HG02571 (cell line): ENCODE data around the gene CRIM1.

Source experiments
- ATAC-seq: cut with Tn5 transposase; IDR thresholded peaks from one replicate; pipeline ENCODE4 v1.9.1; 2021; ENCODE audit warnings: mild to moderate bottlenecking, moderate library complexity; ENCODE audit not compliant: unreplicated experiment

The CRIM1 gene

GRCh38 chr2:36416370-36417165 lies 61.0 kb downstream of the CRIM1 start:
- ATAC-seq = no peak

- ATAC-seq = no peak
These were observed 65.1 kb downstream of the CRIM1 start for GRCh38 chr2:36420569-36421181.

DNA sequence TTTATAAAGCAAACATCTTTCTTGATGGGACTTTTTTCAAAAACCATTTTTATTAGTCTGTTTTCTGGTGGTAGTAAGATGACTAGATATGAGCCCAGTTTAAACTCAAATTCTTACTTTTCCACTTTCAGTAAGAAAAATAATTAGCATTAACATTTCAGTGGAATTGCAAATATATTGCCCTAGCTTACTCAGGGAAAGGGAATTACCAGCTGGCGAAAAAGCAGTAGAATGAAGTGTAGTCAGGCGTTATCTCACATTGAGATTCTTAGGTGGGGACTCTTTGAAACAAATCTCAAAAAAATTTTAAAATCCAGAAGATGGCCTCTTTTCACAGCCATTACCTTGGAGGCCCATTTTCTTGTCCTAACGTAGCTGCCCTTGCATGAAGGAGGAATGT lies 65.8 kb downstream of the CRIM1 start:
- no peak for ATAC-seq

DNA sequence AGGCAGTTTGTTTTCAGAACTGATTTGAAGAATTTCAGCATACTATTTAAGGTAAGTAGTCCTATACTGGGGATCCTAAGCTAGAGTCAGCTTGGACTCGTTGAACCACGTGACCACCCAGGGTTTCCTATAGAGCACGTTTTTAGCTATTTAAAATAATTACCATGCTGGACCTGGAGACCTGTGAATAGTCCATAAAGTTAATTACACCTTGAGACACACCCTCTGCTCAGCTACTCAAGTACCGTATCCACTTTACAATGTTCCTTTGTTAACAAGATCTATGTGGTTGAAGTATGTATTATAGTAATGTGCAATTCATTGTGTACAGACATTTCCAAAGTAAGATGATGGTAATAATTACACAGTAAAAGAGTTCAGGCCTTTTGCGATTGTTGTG lies 67.6 kb downstream of the CRIM1 start:
- ATAC-seq = no peak

- no peak for ATAC-seq
These were observed 68.1 kb downstream of the CRIM1 start for GRCh38 chr2:36423619-36424120.

DNA sequence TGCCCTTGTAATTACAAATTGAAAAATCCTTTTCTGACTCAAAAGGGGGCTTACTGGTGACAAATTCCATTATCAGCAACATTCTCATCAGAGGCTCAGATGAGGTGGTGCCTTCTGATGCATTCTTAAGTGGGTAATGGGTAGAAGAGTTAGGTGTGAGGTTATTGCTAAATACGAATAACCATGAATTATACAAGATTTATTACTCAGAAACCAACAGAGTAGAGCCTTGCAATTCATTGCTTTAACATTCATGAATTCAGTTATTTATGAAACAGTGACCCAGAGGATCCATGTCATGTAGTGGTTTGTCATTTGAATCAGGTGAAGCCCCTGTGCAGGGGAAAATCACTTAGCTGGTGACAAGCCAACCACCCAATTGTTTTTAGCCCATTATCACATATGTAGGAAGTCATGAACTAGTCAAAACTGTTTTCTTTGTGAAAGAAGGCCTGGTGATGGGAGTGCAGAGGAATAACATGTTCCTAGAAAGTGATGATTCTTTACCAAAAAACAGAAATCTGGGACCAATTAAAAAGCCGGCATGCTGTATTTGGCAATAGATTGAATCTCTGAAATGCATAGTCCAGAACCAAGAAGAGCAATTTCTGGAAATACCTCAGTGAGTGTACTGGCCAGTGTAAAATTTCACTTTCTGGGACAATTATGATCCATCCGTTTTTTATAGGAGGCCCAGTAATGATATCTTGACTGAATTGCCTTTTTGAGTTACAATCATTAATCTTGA lies 70.2 kb downstream of the CRIM1 start:
- ATAC-seq = no peak

DNA sequence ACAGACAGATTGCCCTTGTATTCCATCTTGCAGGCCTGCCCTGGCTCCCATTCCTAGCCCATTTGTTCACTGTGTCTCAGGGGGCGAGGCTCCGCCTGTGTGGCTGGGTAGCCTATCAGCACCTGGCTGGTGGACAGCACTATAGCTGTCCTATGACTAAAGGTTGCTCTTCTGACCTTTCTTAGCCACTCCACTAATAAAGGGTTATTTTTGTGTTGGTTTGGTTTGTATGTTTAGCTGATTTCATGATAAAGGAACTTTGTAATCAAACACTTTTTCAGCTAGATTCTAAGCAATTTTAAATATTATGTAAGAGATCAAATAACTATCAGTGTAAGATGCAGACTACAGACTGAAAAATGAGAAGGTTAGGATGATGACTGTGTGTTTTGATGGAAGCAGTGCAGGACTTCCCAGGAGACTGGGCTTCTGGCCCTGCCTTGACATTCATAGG lies 72.2 kb downstream of the CRIM1 start:
- no peak for ATAC-seq

DNA sequence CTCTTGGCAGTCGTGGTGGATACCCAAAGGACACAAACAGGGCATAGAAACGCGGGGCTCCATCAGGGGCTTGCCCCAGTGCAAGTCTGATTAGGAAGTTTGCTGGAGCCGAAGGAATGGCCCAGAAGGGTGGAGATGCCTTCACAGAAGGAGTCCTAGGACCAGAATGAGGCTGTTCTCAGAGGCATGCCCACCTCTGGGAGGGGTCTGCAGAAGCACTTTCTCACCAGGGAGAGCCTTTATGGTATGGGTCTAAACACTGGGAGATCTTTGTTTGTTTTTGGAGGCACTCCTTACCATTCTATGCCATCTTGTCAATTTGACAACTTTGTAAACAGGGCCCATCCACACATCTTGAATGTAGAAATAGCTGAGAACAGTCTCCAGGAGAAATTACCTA lies 75.0 kb downstream of the CRIM1 start:
- ATAC-seq = no peak

- no peak for ATAC-seq
These were observed 76.9 kb downstream of the CRIM1 start for GRCh38 chr2:36432479-36432878.

DNA sequence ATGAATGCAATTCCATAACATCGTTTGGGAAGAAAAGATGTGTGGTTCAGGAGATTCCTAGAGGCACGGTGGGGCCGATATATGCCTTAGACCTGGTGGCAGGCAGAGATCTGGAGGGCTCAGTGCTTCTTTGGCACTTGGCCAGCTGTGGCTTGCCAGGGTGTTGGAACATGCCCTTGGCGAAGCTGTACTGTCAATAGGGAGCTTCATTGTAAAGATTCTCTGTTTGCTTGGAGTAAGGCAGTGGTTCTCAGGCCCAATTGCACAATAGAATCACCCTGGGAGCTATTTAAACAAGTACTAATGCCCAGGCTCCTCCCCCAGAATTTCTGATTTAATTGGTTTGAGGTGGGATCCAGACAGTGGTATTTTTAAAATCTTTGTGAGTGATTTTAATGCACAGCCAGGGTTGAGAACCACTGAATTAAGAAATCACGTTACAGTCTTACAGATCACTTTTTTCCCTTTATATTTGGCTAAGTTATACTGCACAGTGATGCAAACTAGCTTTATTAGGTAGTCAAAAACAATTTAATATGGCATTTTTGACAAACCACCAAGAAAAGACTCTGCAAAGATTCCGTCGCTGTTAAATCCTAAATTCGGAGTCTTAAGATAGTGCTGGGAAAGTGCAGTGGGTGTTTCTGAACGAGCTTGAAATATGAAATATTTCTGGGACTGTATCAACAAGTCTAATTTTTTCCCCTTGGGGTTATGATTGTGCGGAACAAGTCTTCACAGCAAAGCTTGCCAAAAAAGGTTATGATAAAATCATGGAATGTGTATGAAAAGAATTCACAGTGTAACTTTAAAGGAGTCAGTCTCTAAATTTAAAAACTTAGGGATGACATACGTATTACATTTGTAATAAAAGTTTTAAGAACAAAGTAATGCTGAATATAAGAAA lies 78.0 kb downstream of the CRIM1 start:
- no peak for ATAC-seq

GRCh38 chr2:36438449-36438977 lies 82.9 kb downstream of the CRIM1 start:
- ATAC-seq = no peak

DNA sequence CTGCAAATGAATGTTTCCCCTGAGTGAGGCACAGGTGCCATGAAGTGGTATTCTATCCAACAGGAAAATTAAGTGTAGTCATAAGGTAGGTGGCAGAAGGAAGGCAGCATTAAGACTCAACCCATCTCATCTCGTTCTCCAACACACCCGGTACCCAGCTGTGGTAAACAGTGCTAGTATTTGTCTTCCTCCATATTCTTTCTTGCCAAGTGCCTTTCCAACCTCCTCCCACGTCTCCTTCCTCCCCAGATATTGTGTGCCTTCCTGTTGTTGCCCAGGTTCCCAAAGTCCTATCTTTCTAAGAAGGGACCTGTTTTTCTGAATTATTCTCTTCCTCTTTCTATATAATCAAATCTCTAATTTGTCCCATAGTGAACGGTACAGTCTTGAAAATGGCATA lies 83.5 kb downstream of the CRIM1 start:
- no peak for ATAC-seq

GRCh38 chr2:36441065-36441625 lies 85.6 kb downstream of the CRIM1 start:
- ATAC-seq = no peak

- no peak for ATAC-seq
These were observed 86.2 kb downstream of the CRIM1 start for GRCh38 chr2:36441816-36442215.

GRCh38 chr2:36444216-36444936 lies 88.8 kb downstream of the CRIM1 start:
- ATAC-seq = no peak

DNA sequence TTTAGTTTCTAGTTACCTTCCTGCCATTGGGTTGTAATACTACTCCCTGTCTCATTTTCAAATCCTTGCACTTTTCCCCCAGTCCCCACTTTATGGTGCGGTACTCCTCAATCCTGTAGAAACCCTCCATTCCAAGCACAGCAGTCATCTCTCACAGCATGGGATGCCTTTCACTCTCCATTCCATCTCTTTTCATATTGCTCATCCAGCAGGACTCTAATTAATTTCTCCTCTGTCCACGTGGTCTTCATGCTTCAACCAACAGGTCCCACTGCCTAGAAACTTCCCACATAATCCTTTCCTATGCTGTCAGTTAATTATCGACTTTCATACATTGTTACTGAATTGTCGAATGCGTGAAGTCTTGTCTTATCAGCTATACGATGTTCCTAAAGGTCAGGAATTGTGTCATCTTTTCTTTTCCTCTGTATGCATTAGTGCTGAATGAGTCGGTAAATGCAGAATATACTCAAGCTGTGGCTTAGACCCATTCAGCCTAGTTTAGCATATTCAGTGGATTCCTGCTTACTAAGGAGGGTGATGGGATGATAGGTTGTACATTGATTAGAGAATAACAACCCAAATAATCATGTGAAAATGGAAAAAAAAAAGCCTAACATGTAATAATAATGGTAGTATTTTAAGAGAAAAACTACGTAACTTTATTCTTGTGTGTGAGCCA lies 89.7 kb downstream of the CRIM1 start:
- no peak for ATAC-seq

- ATAC-seq = no peak
These were observed 90.7 kb downstream of the CRIM1 start for GRCh38 chr2:36446294-36446693.

GRCh38 chr2:36449213-36449612 lies 93.6 kb downstream of the CRIM1 start:
- ATAC-seq = no peak

DNA sequence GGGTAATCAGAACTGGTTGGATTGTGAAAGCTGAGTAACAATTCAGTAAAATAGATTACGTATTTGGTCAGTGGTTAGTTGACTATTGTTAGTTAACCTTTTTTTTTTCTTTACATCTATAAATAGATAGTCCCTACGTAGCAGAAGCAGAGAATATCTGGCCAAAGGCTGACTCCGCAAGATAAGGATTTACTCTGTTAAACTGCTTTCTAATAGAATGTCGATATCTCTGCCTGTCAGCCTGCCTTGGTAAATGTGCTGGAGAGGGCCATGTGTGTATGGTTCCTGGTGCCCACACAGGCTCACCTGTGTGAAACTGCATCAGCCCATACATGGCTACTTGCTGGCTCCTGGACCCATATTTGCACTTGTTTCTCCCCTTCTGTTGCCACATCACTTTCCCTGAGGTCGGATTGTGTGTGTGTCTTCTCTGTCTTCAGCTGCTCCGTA lies 94.4 kb downstream of the CRIM1 start:
- ATAC-seq = no peak
